ACC112 (cell line): ENCODE results near the gene NUP214.
A peak's percentile ranks its signal among the peaks of the same experiment; 100 is the strongest.

Experiments used
- H2AFZ ChIP-seq: fragments of 200-600 bp; sonication (generic); one replicate; pipeline ENCODE4 v1.6.0; 2017; ENCODE audit warnings: antibody characterized with exemption, low read length; ENCODE audit not compliant: unreplicated experiment
- H3K27ac ChIP-seq: fragments of 200-600 bp; sonication (generic); 2 replicates; pipeline ENCODE4 v1.5.1; 2014; ENCODE audit warnings: low read depth, mild to moderate bottlenecking, antibody characterized with exemption, low read length, moderate library complexity
- H3K27me3 ChIP-seq: fragments of 200-600 bp; sonication (generic); 2 replicates; pipeline ENCODE4 v1.6.1; 2014; ENCODE audit warnings: mild to moderate bottlenecking, antibody characterized with exemption, low read length, moderate library complexity, mixed read lengths; ENCODE audit not compliant: insufficient read depth
- H3K36me3 ChIP-seq: fragments of 200-600 bp; sonication (generic); 2 replicates; pipeline ENCODE4 v1.6.1; 2016; ENCODE audit warnings: mild to moderate bottlenecking, antibody characterized with exemption, low read length, moderate library complexity, mixed read lengths; ENCODE audit not compliant: insufficient read depth
- H3K4me1 ChIP-seq: fragments of 200-600 bp; sonication (generic); one replicate; pipeline ENCODE4 v1.6.1; 2016; ENCODE audit warnings: low read length, mixed read lengths; ENCODE audit not compliant: insufficient read depth, unreplicated experiment, control insufficient read depth
- H3K4me3 ChIP-seq: fragments of 200-600 bp; sonication (generic); 2 replicates; pipeline ENCODE4 v1.5.1; 2014; ENCODE audit warnings: mild to moderate bottlenecking, low read depth, low read length
- H3K79me2 ChIP-seq: fragments of 200-600 bp; sonication (generic); one replicate; pipeline ENCODE4 v1.6.0; 2016; ENCODE audit warnings: low read length; ENCODE audit not compliant: control insufficient read depth, unreplicated experiment, insufficient read depth

The NUP214 gene

GRCh38 chr9:131165523-131165922 is 40.1 kb downstream of the NUP214 start:
- Histone ChIP-seq H3K27me3 (no peaks in the 10 kb centered on the region), H3K36me3 (peaks cover 27% of the 10 kb centered on the region), H3K4me3 (no peak overlapping the region), H2AFZ (no peak overlapping the region), H3K27ac (no peak overlapping the region), H3K79me2 (peaks cover 4% of the 10 kb centered on the region), H3K4me1 (no peaks in the 10 kb centered on the region)

- Histone ChIP-seq H3K4me1 (no peaks in the 10 kb centered on the region), H2AFZ (no peak overlapping the region), H3K27ac (no peak overlapping the region), H3K36me3 (peaks cover 26% of the 10 kb centered on the region), H3K79me2 (peaks cover 4% of the 10 kb centered on the region), H3K4me3 (no peak overlapping the region), H3K27me3 (no peaks in the 10 kb centered on the region)
Observed at GRCh38 chr9:131167146-131167692, 41.8 kb downstream of the NUP214 start.

- Histone ChIP-seq H2AFZ (no peak overlapping the region), H3K4me3 (no peak overlapping the region), H3K27me3 (no peaks in the 10 kb centered on the region), H3K4me1 (no peaks in the 10 kb centered on the region), H3K27ac (no peak overlapping the region), H3K36me3 (peaks cover 22% of the 10 kb centered on the region), H3K79me2 (peaks cover 9% of the 10 kb centered on the region)
Observed at GRCh38 chr9:131167936-131168335, 42.5 kb downstream of the NUP214 start.

- no peak overlapping the region for H3K4me3 ChIP-seq
- no peak overlapping the region for H3K27ac ChIP-seq
- no peak overlapping the region for H2AFZ ChIP-seq
- no peaks in the 10 kb centered on the region for H3K4me1 ChIP-seq
- H3K79me2 ChIP-seq: peaks cover 9% of the 10 kb centered on the region
- no peaks in the 10 kb centered on the region for H3K27me3 ChIP-seq
- peaks cover 13% of the 10 kb centered on the region; the same call in 1 of the 2 replicates for H3K36me3 ChIP-seq
Observed at GRCh38 chr9:131169563-131170240, 44.3 kb downstream of the NUP214 start.

GRCh38 chr9:131173995-131174394 is 48.6 kb downstream of the NUP214 start:
- Histone ChIP-seq H3K79me2 (peaks cover 7% of the 10 kb centered on the region), H3K4me1 (peaks cover 6% of the 10 kb centered on the region), H3K36me3 (peaks cover 16% of the 10 kb centered on the region), H3K27ac (no peak overlapping the region), H3K27me3 (no peaks in the 10 kb centered on the region), H3K4me3 (no peak overlapping the region), H2AFZ (no peak overlapping the region)

DNA sequence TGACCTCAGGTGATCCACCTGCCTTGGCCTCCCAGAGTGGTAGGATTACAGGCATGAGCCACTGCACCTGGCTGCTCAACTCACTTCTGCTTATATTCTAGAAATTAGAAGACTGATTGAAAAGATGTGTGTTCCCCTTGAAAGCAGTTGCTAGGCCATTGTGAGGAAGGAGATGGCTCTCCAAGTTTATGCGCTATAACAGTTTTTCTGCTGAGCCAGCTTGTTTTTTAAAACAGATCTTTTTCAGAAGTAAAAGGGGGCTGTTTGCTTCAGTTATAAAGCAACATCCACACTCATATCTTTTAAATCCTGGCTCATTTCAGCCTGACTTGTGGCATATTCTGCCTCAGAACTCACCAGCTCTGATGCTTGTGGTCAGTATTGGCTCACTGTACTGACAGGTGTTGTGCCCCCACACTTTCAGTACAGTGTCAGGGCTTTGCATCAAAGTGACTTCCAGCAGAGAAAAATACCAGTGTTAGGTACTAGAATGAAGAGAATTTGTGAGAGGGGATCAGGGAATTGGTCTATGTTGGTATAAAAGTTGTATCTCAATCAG is 49.4 kb downstream of the NUP214 start:
- Histone ChIP-seq H3K4me3 (no peak overlapping the region), H3K27me3 (no peaks in the 10 kb centered on the region), H3K79me2 (peaks cover 6% of the 10 kb centered on the region), H2AFZ (no peak overlapping the region), H3K27ac (no peak overlapping the region), H3K4me1 (peaks cover 14% of the 10 kb centered on the region), H3K36me3 (peaks cover 18% of the 10 kb centered on the region)

DNA sequence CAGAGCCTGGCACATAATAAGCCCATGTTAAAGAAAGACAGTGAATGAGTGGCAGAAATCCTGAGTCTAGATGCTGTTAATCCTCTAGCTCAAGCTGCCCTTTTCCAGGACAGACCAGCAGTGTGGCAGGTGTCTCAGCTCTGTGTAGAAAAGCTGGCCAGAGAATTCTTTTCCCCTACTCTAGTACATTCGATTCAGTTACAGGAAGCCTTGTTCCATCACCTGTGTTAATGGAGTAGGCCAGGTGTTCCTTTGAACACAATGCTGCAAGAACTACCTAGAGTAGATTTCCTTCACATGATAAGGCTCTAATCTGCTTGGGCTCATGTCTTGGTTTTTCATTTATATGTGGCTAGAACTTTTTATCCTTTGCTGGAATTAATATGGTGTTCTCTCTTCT is 52.5 kb downstream of the NUP214 start:
- peaks cover 26% of the 10 kb centered on the region for H3K4me1 ChIP-seq
- H3K79me2 ChIP-seq: no peaks in the 10 kb centered on the region
- no peak overlapping the region for H3K4me3 ChIP-seq
- H2AFZ ChIP-seq: no peak overlapping the region
- no peaks in the 10 kb centered on the region for H3K27me3 ChIP-seq
- peaks cover 14% of the 10 kb centered on the region for H3K36me3 ChIP-seq
- no peak overlapping the region for H3K27ac ChIP-seq

DNA sequence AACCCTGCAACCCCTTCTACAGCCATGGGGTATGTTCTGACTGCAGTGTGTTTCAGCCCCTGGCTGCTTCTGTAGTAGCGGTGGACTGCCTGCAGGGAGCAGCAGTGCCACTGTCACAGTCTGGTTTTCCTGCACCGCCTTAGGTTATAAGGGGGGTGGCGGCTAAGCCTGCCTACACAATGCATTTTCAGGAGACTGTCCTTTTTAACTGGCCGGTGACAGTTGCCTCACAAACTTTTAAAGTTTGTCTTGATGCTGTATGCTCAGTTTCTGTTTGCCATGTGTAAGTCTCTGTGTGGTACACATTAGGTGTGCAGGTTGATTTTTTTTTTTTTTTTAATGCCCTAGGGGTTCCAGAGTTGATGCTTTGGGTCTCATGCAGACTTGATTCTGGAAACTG is 53.0 kb downstream of the NUP214 start:
- H3K79me2 ChIP-seq: no peaks in the 10 kb centered on the region
- H2AFZ ChIP-seq: no peak overlapping the region
- H3K27me3 ChIP-seq: no peaks in the 10 kb centered on the region
- H3K4me3 ChIP-seq: no peak overlapping the region
- H3K4me1 ChIP-seq: peaks cover 26% of the 10 kb centered on the region
- H3K36me3 ChIP-seq: peaks cover 14% of the 10 kb centered on the region
- no peak overlapping the region for H3K27ac ChIP-seq

DNA sequence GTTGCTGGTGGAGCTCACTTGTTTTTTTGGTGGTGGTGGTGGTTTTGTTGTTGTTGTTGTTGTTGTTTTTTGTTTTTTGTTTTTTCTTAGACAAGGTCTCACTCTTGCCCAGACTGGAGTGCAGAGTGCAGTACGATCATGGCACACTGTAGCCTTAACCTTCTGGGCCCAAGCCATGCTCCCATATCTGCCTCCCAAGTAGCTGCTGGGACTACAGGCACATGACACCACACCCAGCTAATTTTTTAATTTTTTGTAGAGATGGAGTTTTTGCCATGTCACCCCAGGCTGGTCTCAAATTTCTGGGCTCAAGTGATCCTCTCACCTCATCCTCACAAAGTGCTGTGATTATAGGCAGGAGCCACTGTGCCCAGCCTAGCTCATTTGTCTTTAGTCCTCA is 53.5 kb downstream of the NUP214 start:
- H2AFZ ChIP-seq: no peak overlapping the region
- H3K79me2 ChIP-seq: no peaks in the 10 kb centered on the region
- peaks cover 14% of the 10 kb centered on the region; the same call in 1 of the 2 replicates for H3K36me3 ChIP-seq
- no peaks in the 10 kb centered on the region for H3K27me3 ChIP-seq
- peaks cover 26% of the 10 kb centered on the region for H3K4me1 ChIP-seq
- peak overlapping the region; percentile 72 for H3K27ac ChIP-seq
- H3K4me3 ChIP-seq: no peak overlapping the region

DNA sequence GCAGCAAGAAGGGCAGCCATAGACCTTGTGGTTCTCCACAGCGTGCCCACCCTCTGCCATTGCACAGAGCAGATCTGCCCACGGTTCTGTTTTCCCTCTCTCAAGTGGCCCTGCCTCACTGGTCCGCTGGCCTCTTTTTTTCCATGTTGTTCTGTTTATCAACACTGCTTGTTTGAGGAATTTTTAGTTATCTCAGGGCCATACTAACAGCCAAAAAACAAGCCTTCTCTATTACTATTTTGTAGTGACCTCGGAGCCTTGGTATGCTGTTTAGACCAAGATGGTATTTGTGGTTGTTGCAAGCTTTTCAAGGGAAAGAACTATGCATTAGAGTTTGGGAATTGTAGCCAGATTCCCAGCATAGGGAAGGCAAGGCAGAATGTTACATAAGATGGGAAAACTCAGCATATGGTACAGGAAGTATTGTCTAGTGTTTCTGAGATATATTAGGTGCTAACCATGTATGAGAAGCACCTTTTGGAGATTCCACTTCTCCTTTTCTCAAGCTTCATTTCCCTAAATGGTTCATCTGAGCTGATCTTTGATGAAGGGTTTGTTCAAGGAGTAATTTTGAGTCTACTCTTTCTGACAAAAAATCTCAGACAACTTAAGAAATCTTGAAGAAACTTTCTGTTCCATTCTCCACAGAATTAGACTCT is 54.3 kb downstream of the NUP214 start:
- Histone ChIP-seq H2AFZ (no peak overlapping the region), H3K36me3 (peaks cover 14% of the 10 kb centered on the region; the same call in 1 of the 2 replicates), H3K27ac (peak overlapping the region; percentile 72), H3K27me3 (no peaks in the 10 kb centered on the region), H3K79me2 (no peaks in the 10 kb centered on the region), H3K4me1 (peaks cover 26% of the 10 kb centered on the region), H3K4me3 (no peak overlapping the region)
